ENCODE data around the gene TRIM54. TPM values are rescaled to one million over a fixed set of nuclear protein-coding genes. Genes with fewer than 3 reads are reported as not detected.

TRIM54 gene
- total and polyA plus RNA-seq, 3 donors from 2014 or later = 28.3 to 46.8 (median 38.5) TPM

- Histone ChIP-seq H3K4me1 (no peaks in the 10 kb centered on the region), H3K27ac (no peak overlapping the region), H3K4me3 (no peak overlapping the region), H3K36me3 (ENCODE audit: low read depth, missing control alignments) (no peaks in the 10 kb centered on the region), H3K27me3 (no peaks in the 10 kb centered on the region), H3K9me3 (no peaks in the 10 kb centered on the region)
- no peak for TF ChIP-seq POLR2A (IDR thresholded peaks at IDR 0.05)
- TF ChIP-seq CTCF (IDR thresholded peaks at IDR 0.05) = no peak
- DNase-seq = no peak
- 82 to 99% methylated on average over 8 to 15 of the region's 15 CpGs for WGBS, 2 donors
- intact Hi-C loops (cut with DNase I; ENCODE audit: low total_unique reads) = no loop called here
Measured at GRCh38 chr2:27237341-27237945, 44.8 kb upstream of the TRIM54 start.

- no peak overlapping the region for H3K27ac ChIP-seq
- WGBS, 2 donors = 94 to 96% methylated on average over 8 of the region's 8 CpGs
- H3K4me1 ChIP-seq = no peaks in the 10 kb centered on the region
- H3K9me3 ChIP-seq = no peaks in the 10 kb centered on the region
- TF ChIP-seq CTCF (IDR thresholded peaks at IDR 0.05) = no peak
- TF ChIP-seq POLR2A (IDR thresholded peaks at IDR 0.05) = no peak
- H3K27me3 ChIP-seq = no peaks in the 10 kb centered on the region
- intact Hi-C loops (cut with DNase I; ENCODE audit: low total_unique reads) = no loop called here
- H3K4me3 ChIP-seq = no peak overlapping the region
- no peaks in the 10 kb centered on the region for H3K36me3 ChIP-seq (ENCODE audit: low read depth, missing control alignments)
- DNase-seq = no peak
Measured at GRCh38 chr2:27238976-27239375, 43.3 kb upstream of the TRIM54 start.

- no peaks in the 10 kb centered on the region for H3K36me3 ChIP-seq (ENCODE audit: low read depth, missing control alignments)
Measured at GRCh38 chr2:27240406-27240805, 41.8 kb upstream of the TRIM54 start.

DNA sequence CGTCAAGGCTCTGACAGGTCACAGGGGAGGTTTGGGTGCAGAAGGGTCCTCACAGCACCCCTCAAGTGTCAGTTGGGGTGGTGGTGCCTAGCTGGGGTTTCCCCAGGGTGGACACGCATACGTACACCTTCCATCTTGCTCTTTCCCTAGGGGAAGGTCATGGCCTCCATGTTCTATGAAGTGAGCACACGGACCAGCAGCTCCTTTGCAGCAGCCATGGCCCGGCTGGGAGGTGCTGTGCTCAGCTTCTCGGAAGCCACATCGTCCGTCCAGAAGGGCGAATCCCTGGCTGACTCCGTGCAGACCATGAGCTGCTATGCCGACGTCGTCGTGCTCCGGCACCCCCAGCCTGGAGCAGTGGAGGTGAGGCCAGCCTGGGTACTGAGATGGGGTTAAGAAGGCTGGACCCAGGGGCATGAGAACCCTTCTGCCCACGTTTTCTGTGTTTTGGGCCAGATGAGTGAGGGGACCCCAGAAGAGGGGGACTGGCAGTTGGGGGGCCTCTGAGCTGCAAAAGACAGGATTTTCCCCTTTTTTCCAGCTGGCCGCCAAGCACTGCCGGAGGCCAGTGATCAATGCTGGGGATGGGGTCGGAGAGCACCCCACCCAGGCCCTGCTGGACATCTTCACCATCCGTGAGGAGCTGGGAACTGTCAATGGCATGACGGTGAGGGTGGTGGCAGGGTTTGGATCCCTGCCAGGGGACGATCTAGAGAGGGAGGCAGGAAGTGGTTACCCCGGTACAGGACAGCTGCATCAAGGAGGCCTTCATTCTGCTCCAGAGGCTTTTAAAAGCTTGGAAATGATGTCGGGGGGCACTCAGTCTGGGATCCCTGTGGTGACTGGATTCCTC, 40.2 kb upstream of the TRIM54 start:
- Histone ChIP-seq H3K27ac (no peak overlapping the region), H3K36me3 (ENCODE audit: low read depth, missing control alignments) (no peaks in the 10 kb centered on the region), H3K9me3 (no peaks in the 10 kb centered on the region), H3K27me3 (no peaks in the 10 kb centered on the region), H3K4me3 (no peak overlapping the region), H3K4me1 (peaks cover 4% of the 10 kb centered on the region)
- DNase-seq = no peak
- WGBS, 2 donors = 77 to 88% methylated on average over 18 to 24 of the region's 24 CpGs
- TF ChIP-seq POLR2A (IDR thresholded peaks at IDR 0.05) (no peak), CTCF (IDR thresholded peaks at IDR 0.05) (no peak)
- intact Hi-C loops (cut with DNase I; ENCODE audit: low total_unique reads) = no loop called here

More at GRCh38 chr2:27240406-27240805, 41.8 kb upstream of the TRIM54 start:
- Histone ChIP-seq H3K4me1 (peaks cover 2% of the 10 kb centered on the region), H3K9me3 (no peaks in the 10 kb centered on the region), H3K27ac (no peak overlapping the region), H3K4me3 (no peak overlapping the region), H3K27me3 (no peaks in the 10 kb centered on the region)
- TF ChIP-seq POLR2A (IDR thresholded peaks at IDR 0.05) = no peak
- no peak for TF ChIP-seq CTCF (IDR thresholded peaks at IDR 0.05)
- intact Hi-C loops (cut with DNase I; ENCODE audit: low total_unique reads) = no loop called here
- DNase-seq = no peak
- WGBS, 2 donors = 90 to 94% methylated on average over 9 of the region's 9 CpGs
